Adrenal gland (tissue), 5 donors: ENCODE measurements around the gene NEU1.

Experiments used
- CTCF ChIP-seq, 6 experiments: fragments of 450-650 bp in 4 of 6; fragments of 200-600 bp in 2 of 6; sonication (generic) in 1 of 6; IDR thresholded peaks; 1 replicate in 5 of 6; 2 replicates in 1 of 6; pipeline versions ENCODE4 v1.5.1 to v1.8.0; 2016 to 2021; ENCODE audit warnings: antibody characterized with exemption in 6 of 6, mild to moderate bottlenecking in 2 of 6, moderate library complexity in 1 of 6
- POLR2A ChIP-seq, 2 donors: fragments of 450-650 bp; IDR thresholded peaks; one replicate each; pipeline ENCODE4 v1.6.1; 2017; ENCODE audit warnings: antibody characterized with exemption in 2 of 2, mild to moderate bottlenecking in 2 of 2, moderate library complexity in 1 of 2
- donor health status: DM: no; HTN: no; CAD: no.

- peak in 1 of 2 donors; percentile 13 for TF ChIP-seq POLR2A (IDR thresholded peaks at IDR 0.05)
- TF ChIP-seq CTCF (IDR thresholded peaks at IDR 0.05) = no peak
Observed at GRCh38 chr6:31877125-31877650, 14.6 kb upstream of the NEU1 start.
